ENCODE measurements around the gene CTNNB1.
"Not testable (repeated sequence)": the region's sequence is repeated elsewhere in the genome, so short reads cannot be mapped to it uniquely, and the experiment has no call there.

Gene CTNNB1

DNA sequence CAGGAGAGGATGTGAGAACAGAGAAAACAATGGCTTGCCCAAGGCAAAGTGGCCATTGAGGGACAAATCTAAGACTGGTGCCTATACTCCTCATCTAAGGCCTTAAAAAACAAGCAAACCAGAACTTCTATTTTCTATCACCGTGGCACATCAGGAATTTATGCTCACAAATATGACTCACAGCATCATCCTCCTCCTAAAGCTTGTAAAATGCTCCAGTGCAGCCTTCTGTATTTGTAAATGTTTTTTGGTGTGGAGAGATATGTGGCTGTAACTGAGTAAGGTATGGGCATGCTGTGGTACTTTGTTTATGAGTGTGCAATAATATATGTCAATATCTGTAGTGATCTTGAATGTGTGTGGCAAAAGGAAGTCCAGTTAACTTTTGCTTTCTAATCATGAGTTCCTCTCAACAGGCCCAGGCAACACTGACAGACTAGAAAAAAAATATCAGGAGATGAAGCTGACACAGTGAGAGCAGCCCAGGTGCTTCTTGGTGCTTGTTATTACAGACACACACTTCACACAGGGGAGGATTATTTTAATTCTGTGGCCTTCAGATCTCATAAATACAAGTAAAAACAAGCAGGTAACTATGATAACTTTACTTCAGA, 60.3 kb downstream of the CTNNB1 start:
- no peak for DNase-seq

DNA sequence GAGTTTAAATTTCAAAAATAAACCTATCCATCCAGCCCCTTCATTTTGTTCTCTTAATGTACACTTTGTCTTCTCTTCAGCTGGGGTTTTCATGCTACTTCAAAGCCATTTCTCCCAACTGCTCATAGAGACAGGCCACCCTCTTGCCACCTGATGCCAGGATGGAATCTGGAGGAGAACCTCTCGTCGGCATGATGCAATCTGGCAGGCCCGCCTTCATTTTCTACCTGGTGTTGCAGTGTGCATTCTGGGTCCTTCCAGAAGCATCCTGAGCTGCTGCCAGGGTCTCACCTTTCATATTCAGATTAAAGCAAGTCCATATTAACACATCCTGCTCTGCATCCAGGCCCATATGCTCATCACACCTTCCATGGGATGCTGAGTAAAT, 60.8 kb downstream of the CTNNB1 start:
- no peak for DNase-seq

DNA sequence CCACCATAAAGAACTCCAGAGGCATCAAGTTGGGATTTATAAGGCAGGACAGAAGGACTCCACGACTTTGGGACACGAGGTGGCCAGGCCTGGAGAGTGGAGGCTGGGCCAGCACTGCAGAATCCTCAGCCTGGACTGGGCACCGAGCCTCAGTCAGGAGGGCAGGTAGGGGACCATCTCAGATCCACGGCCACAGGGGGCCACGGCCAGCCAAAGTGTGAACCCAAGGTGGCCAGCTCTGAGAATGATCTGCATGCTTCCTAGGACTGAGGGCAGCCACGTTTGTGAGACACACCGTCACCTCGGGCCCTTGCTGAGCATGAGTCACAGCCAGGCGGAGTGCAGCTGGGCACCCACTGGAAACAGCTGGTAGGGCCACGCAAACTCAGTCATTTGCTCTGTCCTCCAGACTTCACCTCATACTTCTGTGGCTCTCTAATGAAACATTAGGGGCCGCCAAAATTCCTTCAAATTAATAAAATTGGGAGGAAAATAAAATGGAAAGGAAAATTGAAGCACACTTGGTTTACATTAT, 65.8 kb downstream of the CTNNB1 start:
- no peak for DNase-seq

DNA sequence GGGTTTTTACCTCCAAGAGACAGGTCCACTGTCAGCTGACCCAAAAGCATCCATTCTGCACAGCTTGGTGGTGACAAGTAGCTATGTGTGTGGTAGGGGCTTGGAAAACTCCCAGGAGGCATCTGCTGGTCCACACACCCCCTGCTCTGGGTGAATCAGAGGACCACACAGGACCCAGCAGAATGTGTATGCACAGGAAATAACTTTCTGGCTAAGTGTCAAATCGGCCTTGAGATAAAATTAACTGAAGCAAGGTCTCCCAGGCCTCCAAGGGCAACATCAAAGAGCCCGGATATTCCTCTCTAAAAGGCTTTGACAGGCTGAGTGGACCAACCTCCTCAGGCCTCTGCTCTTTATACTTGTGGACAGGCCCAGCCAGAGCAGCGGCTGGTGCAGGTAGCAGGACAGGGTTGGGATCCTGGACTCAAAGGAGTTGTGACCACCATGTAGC, 66.5 kb downstream of the CTNNB1 start:
- no peak for DNase-seq

GRCh38 chr3:41267975-41268640, 68.8 kb downstream of the CTNNB1 start:
- no peak for DNase-seq

DNA sequence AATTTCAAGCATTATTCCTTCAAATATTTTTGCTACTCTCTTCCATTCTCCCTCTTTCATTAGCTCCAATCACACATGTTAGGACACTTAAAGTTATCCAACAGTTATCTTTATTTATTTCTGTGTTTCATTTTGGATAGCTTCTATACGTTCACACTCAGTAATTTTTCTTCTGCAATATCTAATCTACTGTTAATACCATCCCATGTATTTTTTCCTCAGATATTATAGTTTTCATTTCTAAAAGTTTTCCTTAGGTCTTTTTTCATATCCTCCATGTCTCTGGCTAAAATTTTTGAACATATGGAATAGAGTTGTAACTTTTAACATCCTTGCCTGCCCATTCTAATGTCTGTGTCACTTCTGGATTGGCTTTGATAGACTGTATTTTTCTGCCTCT, 73.4 kb downstream of the CTNNB1 start:
- no peak for DNase-seq

DNA sequence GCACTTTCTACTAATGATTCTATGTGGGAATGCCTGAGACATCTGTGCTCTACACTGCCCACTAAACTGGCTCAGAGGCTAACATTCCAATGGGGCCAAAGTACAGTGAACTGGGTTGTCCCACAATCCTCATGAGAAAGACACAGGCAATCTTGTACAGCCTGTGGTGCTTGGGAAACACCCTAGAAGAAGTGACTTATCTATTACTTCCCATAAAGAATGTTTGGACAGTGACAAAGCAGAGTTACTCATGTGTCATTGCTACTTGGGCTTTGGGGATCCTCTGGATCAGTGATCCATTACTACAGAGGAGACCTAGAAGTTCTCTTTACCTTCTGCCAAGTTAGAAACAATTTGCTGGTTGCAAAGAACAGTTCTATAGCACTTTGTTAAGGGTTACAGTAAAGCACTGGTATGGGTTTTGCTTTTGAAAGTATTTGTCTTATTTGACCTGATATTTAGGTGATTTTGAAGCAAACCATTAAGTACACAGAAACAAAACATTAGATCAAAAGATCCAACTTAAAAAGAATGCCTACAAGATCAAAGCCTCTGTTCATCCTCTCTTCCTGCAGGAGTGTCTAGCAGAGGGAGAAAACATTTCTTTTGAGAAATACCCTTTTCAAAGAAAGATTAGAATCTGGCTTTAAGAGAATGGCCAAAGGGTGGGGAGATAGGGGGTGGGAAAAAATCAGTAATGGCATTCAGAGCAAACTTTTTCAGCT, 75.8 kb downstream of the CTNNB1 start:
- DNase-seq: no peak

- no peak for DNase-seq
These were observed 76.9 kb downstream of the CTNNB1 start for GRCh38 chr3:41276191-41276590.

DNA sequence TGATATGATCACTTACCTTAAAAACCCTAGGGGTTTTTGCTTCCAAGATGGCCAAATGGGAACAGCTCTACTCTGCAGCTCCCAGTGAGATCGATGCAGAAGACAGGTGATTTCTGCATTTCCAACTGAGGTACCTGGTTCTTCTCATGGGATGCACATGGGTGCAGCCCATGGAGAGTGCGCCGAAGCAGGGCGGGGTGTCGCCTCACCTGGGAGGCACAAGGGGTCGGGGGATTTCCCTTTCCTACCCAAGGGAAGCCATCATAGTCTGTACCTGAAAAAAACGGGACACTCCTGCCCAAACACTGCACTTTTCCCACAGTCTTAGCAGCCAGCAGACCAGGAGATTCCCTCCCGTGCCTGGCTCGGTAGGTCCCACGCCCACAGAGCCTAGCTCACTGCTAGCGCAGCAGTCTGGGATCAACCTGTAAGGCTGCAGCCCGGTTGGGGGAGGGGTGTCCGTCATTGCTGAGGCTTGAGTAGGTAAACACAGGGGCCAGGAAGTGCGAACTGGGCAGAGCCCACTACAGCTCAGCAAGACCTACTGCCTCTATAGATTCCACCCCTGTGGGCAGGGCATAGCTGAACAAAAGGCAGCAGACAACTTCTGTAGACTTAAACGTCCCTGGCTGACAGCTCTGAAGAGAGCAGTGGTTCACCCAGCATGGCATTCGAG, 78.6 kb downstream of the CTNNB1 start:
- DNase-seq: no peak

GRCh38 chr3:41284934-41285333, 85.6 kb downstream of the CTNNB1 start:
- DNase-seq: not testable (repeated sequence)

- no peak for DNase-seq
These were observed 87.0 kb downstream of the CTNNB1 start for GRCh38 chr3:41286305-41286704.

GRCh38 chr3:41288785-41289184, 89.5 kb downstream of the CTNNB1 start:
- DNase-seq: no peak
